Jurkat, Clone E6-1 (cell line): Measurements from ENCODE around the gene FGGY.
A peak's percentile ranks its signal among the peaks of the same experiment; 100 is the strongest.
"Not testable (repeated sequence)": the region's sequence is repeated elsewhere in the genome, so short reads cannot be mapped to it uniquely, and the experiment has no call there.

Source experiments
- DNase-seq: peaks from one replicate; pipeline ENCODE4 v3.0.0-alpha.2; 2011; ENCODE audit warnings: low read depth, low spot score
- H3K4me3 ChIP-seq: 2 replicates; pipeline ENCODE4 v1.5.1; 2011; ENCODE audit warnings: mild to moderate bottlenecking, low read length, control low read depth, moderate library complexity

FGGY gene

GRCh38 chr1:59549066-59549837 is 252.4 kb downstream of the FGGY start:
- no peak overlapping the region for H3K4me3 ChIP-seq
- no peak for DNase-seq

- DNase-seq: no peak
- no peak overlapping the region for H3K4me3 ChIP-seq
Observed at GRCh38 chr1:59549903-59550302, 253.0 kb downstream of the FGGY start.

- no peak overlapping the region for H3K4me3 ChIP-seq
- DNase-seq: no peak
Observed at GRCh38 chr1:59552007-59552406, 255.1 kb downstream of the FGGY start.

- no peak overlapping the region for H3K4me3 ChIP-seq
- DNase-seq: no peak
Observed at GRCh38 chr1:59553371-59553770, 256.5 kb downstream of the FGGY start.

GRCh38 chr1:59554011-59554663 is 257.2 kb downstream of the FGGY start:
- DNase-seq: no peak
- H3K4me3 ChIP-seq: no peak overlapping the region

- no peak for DNase-seq
- H3K4me3 ChIP-seq: no peak overlapping the region
Observed at GRCh38 chr1:59554752-59555151, 257.9 kb downstream of the FGGY start.

- H3K4me3 ChIP-seq: no peak overlapping the region
- DNase-seq: no peak
Observed at GRCh38 chr1:59556398-59556797, 259.5 kb downstream of the FGGY start.

- no peak overlapping the region for H3K4me3 ChIP-seq
- no peak for DNase-seq
Observed at GRCh38 chr1:59556802-59557548, 260.1 kb downstream of the FGGY start.

GRCh38 chr1:59557549-59557885 is 260.6 kb downstream of the FGGY start:
- no peak for DNase-seq
- no peak overlapping the region for H3K4me3 ChIP-seq

GRCh38 chr1:59558580-59558979 is 261.7 kb downstream of the FGGY start:
- not testable (repeated sequence) for H3K4me3 ChIP-seq, DNase-seq

- H3K4me3 ChIP-seq: no peak overlapping the region
- DNase-seq: no peak
Observed at GRCh38 chr1:59560807-59561450, 264.0 kb downstream of the FGGY start.

- H3K4me3 ChIP-seq: no peak overlapping the region
- DNase-seq: no peak
Observed at GRCh38 chr1:59561796-59562195, 264.9 kb downstream of the FGGY start.

GRCh38 chr1:59564192-59564891 is 267.4 kb downstream of the FGGY start:
- DNase-seq: no peak
- no peak overlapping the region for H3K4me3 ChIP-seq

GRCh38 chr1:59565611-59566410 is 268.9 kb downstream of the FGGY start:
- no peak for DNase-seq

GRCh38 chr1:59568158-59568935 is 271.5 kb downstream of the FGGY start:
- no peak overlapping the region for H3K4me3 ChIP-seq
- no peak for DNase-seq

More at GRCh38 chr1:59565611-59566410, 268.9 kb downstream of the FGGY start:
- H3K4me3 ChIP-seq: no peak overlapping the region

- no peak overlapping the region for H3K4me3 ChIP-seq
- DNase-seq: no peak
Observed at GRCh38 chr1:59569198-59569597, 272.3 kb downstream of the FGGY start.

GRCh38 chr1:59570524-59570923 is 273.6 kb downstream of the FGGY start:
- no peak overlapping the region for H3K4me3 ChIP-seq
- peak; percentile 75 for DNase-seq

- no peak for DNase-seq
Observed at GRCh38 chr1:59574085-59574484, 277.2 kb downstream of the FGGY start.

More at GRCh38 chr1:59574085-59574484, 277.2 kb downstream of the FGGY start:
- H3K4me3 ChIP-seq: no peak overlapping the region
